ENCODE results near the gene OXA1L. TPM values are rescaled to one million over a fixed set of nuclear protein-coding genes. Genes with fewer than 3 reads are reported as not detected.

The OXA1L gene
- total RNA-seq, 1 experiment from 2014 or later: 146 TPM

DNA sequence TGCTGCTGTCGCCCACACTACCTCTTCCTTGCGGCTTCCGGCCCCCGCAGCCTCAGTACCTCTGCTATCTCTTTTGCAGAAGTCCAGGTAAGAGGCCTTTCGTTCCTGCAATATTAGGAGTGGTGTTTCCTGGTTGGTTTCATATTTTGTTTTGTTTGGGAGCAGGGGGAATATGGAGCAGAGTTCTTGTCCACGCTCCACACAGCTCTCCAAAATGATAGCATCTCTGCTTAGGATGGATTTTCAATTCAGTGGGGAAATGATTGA is 768 bp downstream of the OXA1L start:
- H3K4me1 ChIP-seq (ENCODE audit: insufficient read depth, low read length): peaks cover 18% of the 10 kb centered on the region
- CTCF ChIA-PET: interaction anchor here (1.5 kb wide), 1 partner anchor 56 kb away, joined by 6 read pairs; no protein-coding TSS in a partner anchor
- DNase-seq (no peak), ATAC-seq (no peak)
- H3K4me3 ChIP-seq (ENCODE audit: low read length): peak overlapping the region; percentile 98
- intact Hi-C loops (cut with micrococcal nuclease): loop anchor here (2.0 to 10.0 kb wide), 2 partner anchors 114 to 538 kb away; partner anchors contain the start of genes BCL2L2 and PPP1R3E
- TF ChIP-seq EZH2phosphoT487 (IDR thresholded peaks at IDR 0.05; ENCODE audit: borderline replicate concordance, low read length): no peak
- TF ChIP-seq EZH2 (IDR thresholded peaks at IDR 0.05; ENCODE audit: low read length, unreplicated experiment): no peak
- TF ChIP-seq, protein P1, sequence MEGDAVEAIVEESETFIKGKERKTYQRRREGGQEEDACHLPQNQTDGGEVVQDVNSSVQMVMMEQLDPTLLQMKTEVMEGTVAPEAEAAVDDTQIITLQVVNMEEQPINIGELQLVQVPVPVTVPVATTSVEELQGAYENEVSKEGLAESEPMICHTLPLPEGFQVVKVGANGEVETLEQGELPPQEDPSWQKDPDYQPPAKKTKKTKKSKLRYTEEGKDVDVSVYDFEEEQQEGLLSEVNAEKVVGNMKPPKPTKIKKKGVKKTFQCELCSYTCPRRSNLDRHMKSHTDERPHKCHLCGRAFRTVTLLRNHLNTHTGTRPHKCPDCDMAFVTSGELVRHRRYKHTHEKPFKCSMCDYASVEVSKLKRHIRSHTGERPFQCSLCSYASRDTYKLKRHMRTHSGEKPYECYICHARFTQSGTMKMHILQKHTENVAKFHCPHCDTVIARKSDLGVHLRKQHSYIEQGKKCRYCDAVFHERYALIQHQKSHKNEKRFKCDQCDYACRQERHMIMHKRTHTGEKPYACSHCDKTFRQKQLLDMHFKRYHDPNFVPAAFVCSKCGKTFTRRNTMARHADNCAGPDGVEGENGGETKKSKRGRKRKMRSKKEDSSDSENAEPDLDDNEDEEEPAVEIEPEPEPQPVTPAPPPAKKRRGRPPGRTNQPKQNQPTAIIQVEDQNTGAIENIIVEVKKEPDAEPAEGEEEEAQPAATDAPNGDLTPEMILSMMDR (conservative IDR thresholded peaks at IDR 0.05; ENCODE audit: low read depth, low read length): no peak
- H3K27me3 ChIP-seq (ENCODE audit: low read length): no peaks in the 10 kb centered on the region
- no TSS peak for BruUV-seq (replicated peaks)
- H3K27ac ChIP-seq (ENCODE audit: low read length): 0 out of 2 replicates have a peak overlapping the region, but pooled peaks have one; percentile 65
- H3K79me2 ChIP-seq (ENCODE audit: low read length): peaks cover 37% of the 10 kb centered on the region
- H4K20me1 ChIP-seq (ENCODE audit: low read length): no peaks in the 10 kb centered on the region
- H2AFZ ChIP-seq (ENCODE audit: low read length): peak overlapping the region; percentile 97
- POLR2A ChIA-PET (ENCODE audit: unreplicated experiment): interaction anchor here (0.6 kb wide), 2 partner anchors 24 to 160 kb away, joined by 3 to 5 read pairs; no protein-coding TSS in a partner anchor
- H3K4me2 ChIP-seq (ENCODE audit: low read length): peak overlapping the region; percentile 95
- peaks cover 37% of the 10 kb centered on the region for H3K36me3 ChIP-seq (ENCODE audit: low read depth, low read length)
- no peaks in the 10 kb centered on the region for H3F3A ChIP-seq (ENCODE audit: low read length, unreplicated experiment)
- H3K9me3 ChIP-seq (ENCODE audit: low read length): peaks cover 5% of the 10 kb centered on the region; the same call in 1 of the 2 replicates
- H3K9me2 ChIP-seq (replicated peaks; ENCODE audit: low read length): no peaks in the 10 kb centered on the region
- peak overlapping the region; percentile 91 for H3K9ac ChIP-seq (ENCODE audit: low read length)

DNA sequence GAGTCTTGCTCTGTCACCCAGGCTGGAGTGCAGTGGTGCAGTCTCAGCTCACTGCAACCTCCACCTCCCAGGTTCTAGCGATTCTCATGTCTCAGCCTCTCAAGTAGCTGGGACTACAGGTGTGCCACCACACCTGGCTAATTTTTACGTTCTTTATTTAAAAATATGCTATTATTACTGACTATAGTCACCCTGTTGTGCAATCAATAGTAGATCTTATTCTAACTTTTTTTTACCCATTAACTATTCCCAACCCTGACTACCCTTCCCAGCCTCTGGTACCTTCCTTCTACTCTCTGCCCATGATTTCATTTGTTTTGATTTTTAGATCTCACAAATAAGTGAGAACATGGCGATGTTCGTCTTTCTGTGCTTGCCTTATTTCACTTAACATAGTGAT is 2.5 kb downstream of the OXA1L start:
- DNase-seq (no peak), ATAC-seq (no peak)
- no TSS peak for BruUV-seq (replicated peaks)
- H3F3A ChIP-seq (ENCODE audit: low read length, unreplicated experiment): no peaks in the 10 kb centered on the region
- H3K4me3 ChIP-seq (ENCODE audit: low read length): no peak overlapping the region
- H3K4me1 ChIP-seq (ENCODE audit: insufficient read depth, low read length): peaks cover 18% of the 10 kb centered on the region
- no peak overlapping the region for H3K27ac ChIP-seq (ENCODE audit: low read length)
- no peak overlapping the region for H3K4me2 ChIP-seq (ENCODE audit: low read length)
- TF ChIP-seq EZH2phosphoT487 (IDR thresholded peaks at IDR 0.05; ENCODE audit: borderline replicate concordance, low read length) (no peak), EZH2 (IDR thresholded peaks at IDR 0.05; ENCODE audit: low read length, unreplicated experiment) (no peak)
- TF ChIP-seq, protein P1 (conservative IDR thresholded peaks at IDR 0.05; ENCODE audit: low read depth, low read length): no peak
- ChIA-PET CTCF (no interaction called here), POLR2A (ENCODE audit: unreplicated experiment) (no interaction called here)
- no peaks in the 10 kb centered on the region for H3K27me3 ChIP-seq (ENCODE audit: low read length)
- intact Hi-C loops (cut with micrococcal nuclease): loop anchor here (10.0 kb wide), 1 partner anchor 536 kb away; the partner anchor contains the start of genes BCL2L2 and PPP1R3E
- no peak overlapping the region for H2AFZ ChIP-seq (ENCODE audit: low read length)
- H3K36me3 ChIP-seq (ENCODE audit: low read depth, low read length): peaks cover 38% of the 10 kb centered on the region
- no peaks in the 10 kb centered on the region for H4K20me1 ChIP-seq (ENCODE audit: low read length)
- no peaks in the 10 kb centered on the region for H3K9me3 ChIP-seq (ENCODE audit: low read length)
- peaks cover 37% of the 10 kb centered on the region for H3K79me2 ChIP-seq (ENCODE audit: low read length)
- H3K9ac ChIP-seq (ENCODE audit: low read length): no peak overlapping the region
- no peaks in the 10 kb centered on the region for H3K9me2 ChIP-seq (replicated peaks; ENCODE audit: low read length)

DNA sequence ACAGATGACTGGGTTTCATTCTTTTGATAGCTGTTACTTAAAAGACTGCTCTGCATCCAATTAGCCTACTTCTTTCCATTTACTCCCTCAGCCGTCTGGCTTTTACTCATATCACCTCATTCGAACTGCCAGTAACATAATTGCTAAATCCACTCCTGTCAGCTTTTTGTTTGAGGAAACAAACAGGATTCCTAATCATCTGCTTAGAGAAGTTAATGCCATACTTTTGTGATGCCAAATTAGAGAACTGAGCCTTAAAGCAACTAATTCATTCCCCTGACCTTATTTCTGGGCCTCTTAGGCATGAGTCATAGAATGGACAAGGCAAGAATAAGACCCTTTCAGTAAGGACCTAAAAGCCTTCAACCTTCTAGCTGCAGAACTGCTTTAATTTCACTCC is 2.9 kb downstream of the OXA1L start:
- no peak overlapping the region for H3K27ac ChIP-seq (ENCODE audit: low read length)
- ATAC-seq (no peak), DNase-seq (no peak)
- no peaks in the 10 kb centered on the region for H3F3A ChIP-seq (ENCODE audit: low read length, unreplicated experiment)
- no TSS peak for BruUV-seq (replicated peaks)
- no peaks in the 10 kb centered on the region for H3K9me3 ChIP-seq (ENCODE audit: low read length)
- peaks cover 18% of the 10 kb centered on the region for H3K4me1 ChIP-seq (ENCODE audit: insufficient read depth, low read length)
- no peak overlapping the region for H3K4me3 ChIP-seq (ENCODE audit: low read length)
- no peaks in the 10 kb centered on the region for H4K20me1 ChIP-seq (ENCODE audit: low read length)
- H3K9ac ChIP-seq (ENCODE audit: low read length): no peak overlapping the region
- H3K27me3 ChIP-seq (ENCODE audit: low read length): no peaks in the 10 kb centered on the region
- intact Hi-C loops (cut with micrococcal nuclease): loop anchor here (10.0 kb wide), 1 partner anchor 535 kb away; the partner anchor contains the start of genes BCL2L2 and PPP1R3E
- peaks cover 38% of the 10 kb centered on the region for H3K36me3 ChIP-seq (ENCODE audit: low read depth, low read length)
- no peak overlapping the region for H3K4me2 ChIP-seq (ENCODE audit: low read length)
- TF ChIP-seq EZH2phosphoT487 (IDR thresholded peaks at IDR 0.05; ENCODE audit: borderline replicate concordance, low read length) (no peak), EZH2 (IDR thresholded peaks at IDR 0.05; ENCODE audit: low read length, unreplicated experiment) (no peak)
- TF ChIP-seq, protein P1 (conservative IDR thresholded peaks at IDR 0.05; ENCODE audit: low read depth, low read length): no peak
- H3K9me2 ChIP-seq (replicated peaks; ENCODE audit: low read length): no peaks in the 10 kb centered on the region
- no peak overlapping the region for H2AFZ ChIP-seq (ENCODE audit: low read length)
- CTCF ChIA-PET: no interaction called here
- POLR2A ChIA-PET (ENCODE audit: unreplicated experiment): no interaction called here
- H3K79me2 ChIP-seq (ENCODE audit: low read length): peaks cover 37% of the 10 kb centered on the region

Data from PC-3 (cell line).